Keratinocyte (primary cell): ENCODE measurements around the gene FAM186B.

ENCODE experiments used
- EZH2 ChIP-seq: IDR thresholded peaks from one replicate; pipeline ENCODE4 v1.6.1; 2012; ENCODE audit warnings: inconsistent platforms, mild to moderate bottlenecking, low read length, moderate library complexity
- TF ChIP-seq, protein P1 (sequence below), 3 experiments: IDR thresholded peaks in 1 of 3; conservative IDR thresholded peaks in 1 of 3; optimal IDR thresholded peaks in 1 of 3; 2 replicates in 2 of 3; 3 replicates in 1 of 3; pipeline versions ENCODE3 to v1.5.1; 2011; ENCODE audit warnings: low read length in 3 of 3, mild to moderate bottlenecking in 3 of 3, moderate library complexity in 2 of 3, control low read depth in 1 of 3, inconsistent platforms in 1 of 3; ENCODE audit not compliant: insufficient read depth in 2 of 3; ENCODE audit errors: extremely low read depth in 1 of 3

DNA sequence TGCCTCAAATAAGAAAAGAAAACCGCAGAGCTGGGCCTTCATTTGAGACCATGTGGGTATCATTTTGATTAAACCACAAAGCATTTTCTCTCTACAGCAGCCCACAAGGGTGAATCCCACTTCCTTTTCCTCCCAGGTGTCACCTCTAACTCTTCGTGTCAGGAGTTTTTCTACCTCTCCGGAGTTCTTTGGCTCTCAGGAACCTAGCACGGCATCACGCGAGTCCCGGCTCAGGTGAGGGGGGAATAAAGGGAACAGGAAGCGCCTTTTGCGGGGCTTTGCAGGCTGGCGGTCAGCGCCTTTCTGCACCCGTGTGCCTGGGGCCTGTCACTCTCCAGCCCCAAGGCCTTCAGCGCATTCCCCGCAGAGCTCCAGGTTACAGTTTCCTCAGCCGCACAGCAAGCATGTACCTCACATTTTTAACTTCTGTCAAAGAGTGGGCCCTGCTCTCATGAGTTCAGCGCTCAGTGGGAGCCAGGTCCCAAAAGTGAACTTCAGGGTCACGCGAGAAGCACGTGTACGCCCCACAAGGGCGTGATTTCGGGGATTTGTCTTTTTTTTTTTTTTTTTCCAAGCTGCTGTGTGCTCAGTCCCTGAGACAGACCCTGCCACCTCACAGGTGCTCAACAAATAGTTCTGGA, 17.2 kb upstream of the FAM186B start:
- TF ChIP-seq, protein P1, sequence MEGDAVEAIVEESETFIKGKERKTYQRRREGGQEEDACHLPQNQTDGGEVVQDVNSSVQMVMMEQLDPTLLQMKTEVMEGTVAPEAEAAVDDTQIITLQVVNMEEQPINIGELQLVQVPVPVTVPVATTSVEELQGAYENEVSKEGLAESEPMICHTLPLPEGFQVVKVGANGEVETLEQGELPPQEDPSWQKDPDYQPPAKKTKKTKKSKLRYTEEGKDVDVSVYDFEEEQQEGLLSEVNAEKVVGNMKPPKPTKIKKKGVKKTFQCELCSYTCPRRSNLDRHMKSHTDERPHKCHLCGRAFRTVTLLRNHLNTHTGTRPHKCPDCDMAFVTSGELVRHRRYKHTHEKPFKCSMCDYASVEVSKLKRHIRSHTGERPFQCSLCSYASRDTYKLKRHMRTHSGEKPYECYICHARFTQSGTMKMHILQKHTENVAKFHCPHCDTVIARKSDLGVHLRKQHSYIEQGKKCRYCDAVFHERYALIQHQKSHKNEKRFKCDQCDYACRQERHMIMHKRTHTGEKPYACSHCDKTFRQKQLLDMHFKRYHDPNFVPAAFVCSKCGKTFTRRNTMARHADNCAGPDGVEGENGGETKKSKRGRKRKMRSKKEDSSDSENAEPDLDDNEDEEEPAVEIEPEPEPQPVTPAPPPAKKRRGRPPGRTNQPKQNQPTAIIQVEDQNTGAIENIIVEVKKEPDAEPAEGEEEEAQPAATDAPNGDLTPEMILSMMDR (optimal IDR thresholded peaks at IDR 0.05 in 1 of 3, IDR thresholded peaks at IDR 0.05 in 1 of 3, conservative IDR thresholded peaks at IDR 0.05 in 1 of 3; ENCODE audit: extremely low read depth in 1 of 3, insufficient read depth in 2 of 3, low read length in 3 of 3) = no peak
- TF ChIP-seq EZH2 = no peak
